Stimulated activated CD4-positive, alpha-beta T cell treated with anti-CD3 and anti-CD28 coated beads, TNF-alpha, amount 100 ng/mL, for 48 hours (primary cell): Measurements from ENCODE around the gene ZNF655.

Experiments
- DNase-seq, 3 donors: peaks; one replicate each; pipeline ENCODE4 v3.0.0-alpha.2; 2020; ENCODE audit warnings: low read depth in 3 of 3

ZNF655 gene

DNA sequence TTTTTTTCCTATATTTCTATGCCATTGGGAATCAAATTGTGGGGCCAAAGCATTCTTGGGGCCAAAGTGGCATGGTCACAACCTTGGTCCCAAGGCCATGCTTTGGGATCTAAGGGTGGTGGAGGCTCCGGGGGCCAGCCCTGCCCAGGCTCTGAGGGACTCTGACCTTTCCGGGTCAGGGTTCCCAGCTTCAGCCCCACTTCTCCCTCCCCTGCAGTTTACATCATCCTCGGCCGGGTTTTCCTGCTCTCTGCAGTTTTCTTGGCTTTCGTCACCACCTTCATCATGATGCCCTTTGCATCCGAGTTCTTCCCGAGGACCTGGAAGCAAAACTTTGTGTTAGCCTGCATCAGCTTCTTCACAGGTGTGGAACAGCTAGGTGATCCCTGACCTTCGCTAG, 48.1 kb downstream of the ZNF655 start:
- no peak for DNase-seq

GRCh38 chr7:99607548-99607947, 49.1 kb downstream of the ZNF655 start:
- DNase-seq, result no peak

GRCh38 chr7:99614495-99614894, 56.1 kb downstream of the ZNF655 start:
- no peak for DNase-seq

DNA sequence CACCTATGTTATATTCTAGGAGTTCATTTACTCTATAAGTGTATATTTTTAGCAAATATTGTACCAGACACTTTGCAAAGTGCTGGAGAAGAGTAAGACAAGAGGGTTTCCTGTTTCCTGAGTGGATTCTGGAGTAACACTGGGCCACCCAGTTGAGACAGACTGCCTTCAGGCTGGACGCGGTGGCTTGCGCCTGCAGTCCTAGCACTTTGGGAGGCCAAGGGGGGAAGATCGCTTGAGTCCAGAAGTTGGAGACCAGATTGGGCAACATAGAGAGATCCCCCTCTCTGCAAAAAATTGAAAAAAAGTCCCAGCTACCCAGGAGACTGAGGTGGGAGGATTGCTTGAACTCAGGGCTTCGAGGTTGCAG, 57.5 kb downstream of the ZNF655 start:
- DNase-seq, result no peak

- DNase-seq, result peak; percentile 75 to 83 (median 77)
These were observed 58.1 kb downstream of the ZNF655 start, which contains the start of gene ZSCAN25 for GRCh38 chr7:99616359-99617191. Gene ZSCAN25, plus strand, starts transcription at chr7:99616946. Its CDS starts 2,661 bp downstream, at chr7:99619607.

DNA sequence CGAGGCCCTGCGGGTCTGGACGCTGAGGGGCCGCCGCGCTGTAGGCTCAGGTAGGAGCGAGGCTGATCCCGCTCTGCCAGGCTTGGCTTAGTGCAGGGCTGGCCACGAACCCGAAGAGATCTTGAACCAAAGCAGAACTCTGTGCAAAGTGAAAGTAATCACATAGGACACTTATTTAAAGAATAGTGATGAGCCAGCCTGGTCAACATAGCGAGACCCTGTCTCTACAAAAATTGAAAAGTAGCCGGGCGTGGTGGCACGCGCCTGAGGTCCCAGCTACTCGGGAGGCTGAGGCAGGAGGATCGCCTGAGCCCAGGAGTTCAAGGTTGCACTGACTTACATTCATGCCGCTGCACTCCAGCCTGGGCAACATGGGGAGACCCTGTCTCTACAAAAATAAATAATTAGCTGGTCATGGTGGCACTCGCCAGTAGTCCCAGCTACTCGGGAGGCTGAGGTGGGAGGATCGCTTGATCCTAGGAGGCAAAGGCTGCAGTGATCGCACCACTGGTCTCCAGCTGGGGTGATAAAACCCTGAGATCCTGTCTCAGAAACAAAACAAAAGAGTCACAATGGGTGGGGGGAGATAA, 58.8 kb downstream of the ZNF655 start:
- DNase-seq, result no peak

GRCh38 chr7:99618726-99619125, 60.3 kb downstream of the ZNF655 start:
- DNase-seq, result no peak

DNA sequence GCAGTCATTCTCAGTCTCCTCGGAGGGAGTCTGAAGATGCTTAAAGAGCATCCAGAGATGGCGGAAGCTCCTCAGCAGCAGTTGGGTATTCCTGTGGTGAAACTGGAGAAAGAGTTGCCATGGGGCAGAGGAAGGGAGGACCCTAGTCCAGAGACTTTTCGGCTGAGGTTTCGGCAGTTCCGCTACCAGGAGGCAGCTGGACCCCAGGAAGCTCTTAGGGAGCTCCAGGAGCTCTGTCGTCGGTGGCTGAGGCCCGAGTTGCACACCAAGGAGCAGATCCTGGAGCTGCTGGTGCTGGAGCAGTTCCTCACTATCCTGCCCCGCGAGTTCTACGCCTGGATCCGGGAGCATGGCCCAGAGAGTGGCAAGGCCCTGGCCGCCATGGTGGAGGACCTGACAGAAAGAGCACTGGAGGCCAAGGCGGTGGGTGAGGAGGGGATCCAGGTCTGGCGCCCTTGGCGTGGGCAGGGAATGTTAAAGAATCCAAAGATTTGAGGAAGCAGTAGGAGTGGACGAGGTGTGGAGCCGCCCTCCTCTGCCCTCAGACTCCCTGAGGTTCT, 61.2 kb downstream of the ZNF655 start:
- no peak for DNase-seq

DNA sequence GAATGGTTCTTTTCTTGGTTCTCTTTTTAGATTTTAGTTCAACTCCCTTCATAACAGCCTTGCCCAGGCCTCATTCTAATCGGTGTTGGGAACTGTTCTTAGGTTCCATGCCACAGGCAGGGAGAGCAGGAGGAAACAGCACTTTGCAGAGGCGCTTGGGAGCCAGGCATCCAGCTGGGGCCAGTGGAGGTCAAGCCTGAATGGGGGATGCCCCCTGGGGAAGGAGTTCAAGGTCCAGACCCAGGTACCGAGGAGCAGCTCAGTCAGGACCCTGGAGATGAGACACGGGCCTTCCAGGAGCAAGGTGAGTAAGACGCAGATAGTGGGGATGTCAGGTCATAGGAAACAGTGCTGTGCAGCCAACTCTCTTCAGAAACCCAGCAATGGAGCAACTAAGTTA, 62.8 kb downstream of the ZNF655 start:
- no peak for DNase-seq

- DNase-seq, result no peak
These were observed 64.2 kb downstream of the ZNF655 start for GRCh38 chr7:99622596-99622995.

DNA sequence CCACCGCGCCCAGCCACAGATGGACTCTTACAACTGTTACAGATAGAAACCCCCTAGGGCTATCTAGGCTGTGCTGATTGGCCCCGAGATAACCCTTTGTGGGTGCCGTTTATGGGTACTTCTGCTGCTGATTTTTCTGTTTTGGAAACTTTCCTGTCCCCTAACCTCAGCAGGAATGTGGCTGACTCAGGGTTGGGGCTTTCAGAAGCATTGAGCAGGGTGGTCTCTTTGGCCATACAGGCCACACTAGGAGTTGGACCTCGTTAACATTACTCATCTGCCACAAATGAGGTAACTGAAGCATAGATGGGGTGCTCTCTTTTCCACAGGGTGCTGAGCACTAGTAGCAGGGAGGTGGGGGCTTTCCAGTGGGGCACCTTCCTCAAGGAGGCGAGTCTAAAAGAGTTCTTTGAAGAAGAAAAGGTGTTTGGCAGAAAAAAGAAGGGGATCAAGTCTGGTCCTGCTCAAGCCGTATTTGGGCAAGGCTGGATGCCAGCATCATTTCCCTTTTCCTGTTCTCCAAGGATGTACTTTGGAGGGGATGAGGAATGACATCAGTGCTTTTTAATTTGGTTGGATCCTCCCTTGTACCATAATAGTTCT, 64.8 kb downstream of the ZNF655 start:
- no peak for DNase-seq

DNA sequence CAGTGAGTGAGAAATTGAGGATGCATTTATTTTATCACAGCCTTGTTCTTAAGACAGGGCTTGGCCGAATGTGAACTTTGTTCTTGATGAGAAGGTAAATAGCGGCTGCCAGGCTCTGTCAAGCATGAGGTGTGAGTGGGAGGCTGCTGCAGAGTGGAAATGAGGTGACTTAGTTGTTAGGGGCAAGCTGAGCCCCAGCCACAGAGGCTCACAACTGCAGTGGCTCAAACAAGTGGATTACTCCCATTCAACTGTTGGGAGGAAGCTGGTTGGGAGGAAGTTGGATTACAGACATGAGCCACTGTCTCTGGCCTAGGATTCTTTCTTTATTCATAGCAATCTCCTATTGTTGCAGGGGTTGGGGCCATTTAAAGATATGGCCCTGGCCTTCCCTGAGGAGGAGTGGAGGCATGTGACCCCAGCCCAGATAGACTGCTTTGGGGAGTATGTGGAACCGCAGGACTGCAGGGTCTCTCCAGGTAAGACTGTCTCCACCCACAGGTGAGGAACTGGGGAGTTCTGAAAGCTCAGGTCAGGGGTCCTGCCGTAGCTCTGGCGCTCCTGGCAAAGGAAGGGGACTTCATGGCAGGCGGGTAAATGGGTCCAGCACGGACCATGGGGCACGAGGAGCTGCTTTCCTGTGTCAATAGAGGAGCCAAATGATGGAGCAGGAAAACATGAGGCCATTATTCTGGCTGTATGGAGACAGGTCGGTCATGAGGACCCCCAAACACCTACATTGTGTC, 65.4 kb downstream of the ZNF655 start:
- DNase-seq, result peak in 2 of 3 donors; percentile 34

DNA sequence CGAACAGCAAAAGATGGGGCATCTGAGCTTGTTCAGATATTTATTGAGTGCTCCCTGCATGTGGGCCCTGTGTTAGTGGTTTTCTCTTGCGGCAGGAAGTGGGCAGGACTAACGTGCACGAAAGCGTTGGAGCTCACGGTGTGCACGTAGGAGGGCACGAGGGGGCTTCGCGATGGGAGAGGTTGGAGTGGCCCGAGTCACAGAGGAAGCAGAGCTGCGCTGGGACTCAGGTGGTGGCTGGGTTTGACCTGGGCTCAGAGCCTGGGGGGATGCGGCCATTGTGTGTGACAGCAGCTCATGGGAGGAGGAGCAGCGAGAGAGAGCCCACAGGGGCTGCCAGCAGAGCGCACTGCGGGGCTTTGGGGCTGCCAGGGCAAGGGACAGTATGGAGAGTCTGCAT, 66.0 kb downstream of the ZNF655 start:
- peak; percentile 37 to 63 (median 58) for DNase-seq

- DNase-seq, result no peak
These were observed 66.9 kb downstream of the ZNF655 start for GRCh38 chr7:99625321-99625720.

GRCh38 chr7:99625961-99626360, 67.5 kb downstream of the ZNF655 start:
- DNase-seq, result no peak
